Peyer's patch (tissue), 4 donors: ENCODE results near the gene CFAP20.

Source experiments
- CTCF ChIP-seq, 6 experiments: fragments of 450-650 bp in 4 of 6; fragments of 200-600 bp in 2 of 6; sonication (generic) in 1 of 6; IDR thresholded peaks; one replicate each; pipeline ENCODE4 v1.5.1; 2017 to 2019; ENCODE audit warnings: antibody characterized with exemption in 6 of 6, mild to moderate bottlenecking in 3 of 6, moderate library complexity in 1 of 6
- POLR2A ChIP-seq, 2 donors: fragments of 450-650 bp; IDR thresholded peaks; one replicate each; pipeline ENCODE4 v1.5.1; 2017; ENCODE audit warnings: antibody characterized with exemption in 2 of 2, mild to moderate bottlenecking in 2 of 2, moderate library complexity in 2 of 2

- TF ChIP-seq CTCF (IDR thresholded peaks at IDR 0.05) (no peak), POLR2A (IDR thresholded peaks at IDR 0.05) (no peak)
Measured at GRCh38 chr16:58125041-58125440, 4.1 kb downstream of the CFAP20 start.
